NCI-H128 (cell line): Measurements from ENCODE around the gene ATP2B1.

Experiments
- DNase-seq: peaks from one replicate; lab custom pipeline; 2025; ENCODE audit not compliant: unreplicated experiment; lab: John Stamatoyannopoulos, UW

ATP2B1 gene

DNA sequence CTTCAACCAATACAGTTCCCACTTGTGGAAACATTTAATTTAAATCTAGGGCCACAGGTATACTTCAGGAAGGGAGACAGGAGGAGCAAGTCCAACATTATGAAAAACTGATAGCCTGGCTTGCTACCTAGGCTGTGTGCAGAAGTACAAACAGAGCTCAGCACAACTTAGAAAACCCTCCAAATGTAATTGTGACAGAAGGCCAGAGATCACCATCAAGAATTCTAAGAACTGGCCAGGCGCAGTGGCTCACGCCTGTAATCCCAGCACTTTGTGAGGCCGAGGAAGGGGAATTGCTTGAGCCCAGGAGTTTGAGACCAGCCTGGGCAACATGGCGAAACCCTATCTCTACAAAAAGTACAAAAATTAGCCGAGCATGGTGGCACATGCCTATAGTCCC, 14.1 kb downstream of the ATP2B1 start:
- no peak for DNase-seq

DNA sequence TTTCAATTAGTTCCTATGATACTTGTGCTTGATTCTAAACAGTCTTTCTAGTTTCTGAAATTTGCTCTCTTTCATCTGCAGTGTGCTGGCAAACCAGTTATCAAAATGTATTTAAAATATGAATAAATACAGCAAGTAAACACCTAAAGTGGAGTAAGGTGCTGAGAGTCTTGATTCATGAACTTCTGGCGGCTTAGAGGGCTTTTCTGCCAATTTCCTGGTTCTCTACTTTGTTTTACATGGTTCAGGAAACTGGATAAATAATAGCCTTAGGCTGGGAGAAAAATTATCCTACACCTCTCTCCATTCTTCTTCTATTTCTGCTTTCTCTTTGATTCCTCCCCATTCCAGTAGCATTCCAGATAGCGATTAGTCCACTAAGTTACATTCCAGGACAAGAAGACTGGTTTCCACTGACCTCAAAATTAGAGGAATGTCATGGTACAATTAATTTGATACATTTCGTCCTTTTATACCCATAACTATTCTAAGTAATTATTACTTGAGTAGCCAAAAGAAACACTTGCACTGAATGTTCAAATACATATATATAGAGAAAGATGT, 14.9 kb downstream of the ATP2B1 start:
- no peak for DNase-seq

DNA sequence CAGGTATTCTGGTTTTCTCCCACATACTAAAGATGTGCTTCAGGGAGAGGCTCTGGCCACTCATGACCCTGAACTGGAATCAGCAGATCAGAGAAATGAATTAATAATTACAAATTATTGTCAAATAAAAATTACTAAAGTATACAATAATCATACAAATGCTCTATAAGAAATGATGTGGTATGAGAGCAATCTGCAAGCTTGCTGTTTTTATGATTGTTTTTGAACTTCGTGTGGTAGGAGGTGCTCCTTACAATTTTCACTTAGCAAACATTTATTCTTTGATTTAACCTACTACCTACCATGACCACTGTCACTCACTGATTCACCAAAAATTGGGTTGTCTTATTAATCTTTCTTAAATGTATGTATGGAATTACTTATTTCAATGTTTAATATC, 16.2 kb downstream of the ATP2B1 start:
- no peak for DNase-seq

GRCh38 chr12:89691659-89692058, 17.0 kb downstream of the ATP2B1 start:
- no peak for DNase-seq

- no peak for DNase-seq
Observed at GRCh38 chr12:89690925-89691324, 17.7 kb downstream of the ATP2B1 start.

- DNase-seq: no peak
Observed at GRCh38 chr12:89689306-89689705, 19.3 kb downstream of the ATP2B1 start.

DNA sequence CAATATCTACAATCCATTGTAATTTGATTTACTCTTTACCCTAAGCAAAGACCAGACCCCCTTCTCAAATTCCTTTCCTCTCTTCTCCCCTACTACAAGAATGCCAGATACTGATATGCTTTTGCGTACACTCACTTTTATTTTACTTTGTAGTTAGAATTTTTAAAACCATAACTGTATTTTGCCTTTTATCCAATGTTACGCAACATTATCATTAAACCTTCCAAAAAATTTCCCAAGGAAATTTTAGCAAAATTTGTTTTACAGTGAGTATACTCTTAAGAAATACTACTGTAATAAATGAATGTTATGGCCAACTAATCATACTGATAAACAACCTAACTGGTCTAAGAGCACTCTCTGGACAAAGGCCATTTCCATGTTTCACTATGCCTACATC, 22.3 kb downstream of the ATP2B1 start:
- no peak for DNase-seq

DNA sequence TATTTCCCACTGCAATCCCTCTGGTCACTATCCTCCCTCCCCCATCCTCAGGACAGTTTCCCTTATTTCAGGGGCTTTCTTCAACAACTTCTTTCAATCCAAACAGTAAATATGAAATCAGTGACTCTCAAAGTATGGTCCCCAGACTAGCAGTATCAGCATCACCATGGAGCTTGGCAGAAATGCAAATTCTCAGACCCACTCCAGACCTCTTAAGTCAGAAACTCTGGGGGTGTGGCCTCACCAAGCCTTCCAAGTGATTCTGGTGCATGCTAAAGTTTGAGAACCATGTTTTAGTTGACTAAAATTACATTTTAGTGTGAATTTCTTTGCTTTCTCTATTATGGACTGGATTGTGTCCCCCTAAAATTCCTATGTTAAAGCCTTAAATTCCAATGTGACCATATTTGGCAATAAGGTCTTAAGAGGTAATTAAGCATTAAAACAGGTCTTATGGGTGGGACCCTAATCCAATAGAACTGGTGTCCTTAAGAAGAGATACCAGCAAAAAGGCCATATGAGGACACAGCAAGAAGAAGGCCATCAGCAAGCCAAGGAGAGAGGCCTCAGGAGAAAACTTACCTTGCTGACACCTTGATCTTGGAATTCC, 23.2 kb downstream of the ATP2B1 start:
- no peak for DNase-seq

- DNase-seq: no peak
Observed at GRCh38 chr12:89684136-89684535, 24.5 kb downstream of the ATP2B1 start.

- no peak for DNase-seq
Observed at GRCh38 chr12:89682284-89682683, 26.4 kb downstream of the ATP2B1 start.

GRCh38 chr12:89680409-89680808, 28.2 kb downstream of the ATP2B1 start:
- DNase-seq: no peak

DNA sequence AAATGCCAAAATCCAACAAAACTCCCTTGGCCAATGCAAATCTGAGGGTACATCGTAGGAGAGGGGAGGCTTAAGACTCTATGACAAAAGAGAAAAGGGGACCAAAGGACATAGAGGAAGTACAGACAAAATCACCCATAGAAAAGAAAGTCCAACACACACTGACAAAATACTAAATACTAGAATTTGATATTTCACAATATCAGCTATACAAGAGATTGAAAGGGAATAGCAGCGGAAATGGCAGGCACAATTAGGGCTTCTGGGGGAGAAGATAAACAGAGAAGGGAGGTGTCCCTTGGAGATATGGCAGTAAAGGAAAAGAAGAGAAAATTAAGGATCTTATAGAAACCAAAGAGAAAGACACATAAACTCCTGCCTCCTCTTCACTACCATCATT, 29.0 kb downstream of the ATP2B1 start:
- no peak for DNase-seq

GRCh38 chr12:89678225-89678624, 30.4 kb downstream of the ATP2B1 start:
- no peak for DNase-seq

- no peak for DNase-seq
Observed at GRCh38 chr12:89676930-89677329, 31.7 kb downstream of the ATP2B1 start.

DNA sequence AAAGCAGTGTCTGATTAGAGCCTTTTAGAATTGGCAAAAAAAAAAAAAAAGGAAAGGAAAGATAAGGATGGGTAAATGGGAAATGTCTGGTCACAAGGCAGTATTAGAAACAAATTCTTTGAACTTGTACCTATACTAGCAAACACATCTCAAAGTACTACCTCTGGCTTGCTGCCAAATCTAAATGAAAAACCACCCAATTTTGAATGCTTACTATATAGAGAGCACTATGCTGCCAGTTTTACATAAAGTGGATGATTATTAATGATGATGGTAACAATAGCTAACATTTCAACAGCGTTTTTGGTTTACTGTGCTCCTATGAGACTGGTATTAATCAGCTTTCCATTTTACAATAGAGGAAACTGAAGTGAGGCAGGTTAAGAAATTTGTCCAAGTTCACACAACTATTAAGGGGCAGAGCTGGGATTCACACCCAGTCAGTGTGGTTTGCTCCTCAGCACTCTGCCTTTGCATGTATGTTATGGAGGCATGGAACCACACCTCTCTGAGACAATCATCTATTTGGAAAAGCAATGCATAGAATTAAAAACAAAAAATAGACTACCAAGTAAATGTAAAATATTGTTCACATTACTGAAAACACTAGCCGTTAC, 34.2 kb downstream of the ATP2B1 start:
- no peak for DNase-seq

- no peak for DNase-seq
Observed at GRCh38 chr12:89673603-89674002, 35.0 kb downstream of the ATP2B1 start.

- no peak for DNase-seq
Observed at GRCh38 chr12:89672589-89672979, 36.1 kb downstream of the ATP2B1 start.

DNA sequence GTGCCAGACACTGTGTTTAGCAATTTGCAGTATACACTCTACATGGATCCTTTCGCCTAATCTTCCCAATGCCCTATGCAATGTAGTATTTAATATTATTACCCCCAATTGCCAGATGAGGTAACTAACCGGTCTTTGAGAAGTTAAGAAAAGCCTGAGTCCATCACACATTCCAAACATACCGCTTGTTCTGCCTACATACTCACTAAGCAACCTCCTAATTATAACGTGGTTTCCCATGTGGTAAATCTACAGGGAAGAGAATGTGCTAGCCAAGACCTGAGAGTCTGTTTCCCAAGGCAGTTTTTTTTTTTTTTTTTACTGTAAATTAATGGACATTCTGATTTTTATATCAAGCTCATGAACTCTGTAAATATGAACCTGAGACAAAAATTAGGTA, 37.2 kb downstream of the ATP2B1 start:
- DNase-seq: no peak

GRCh38 chr12:89669197-89669596, 39.4 kb downstream of the ATP2B1 start:
- DNase-seq: no peak

DNA sequence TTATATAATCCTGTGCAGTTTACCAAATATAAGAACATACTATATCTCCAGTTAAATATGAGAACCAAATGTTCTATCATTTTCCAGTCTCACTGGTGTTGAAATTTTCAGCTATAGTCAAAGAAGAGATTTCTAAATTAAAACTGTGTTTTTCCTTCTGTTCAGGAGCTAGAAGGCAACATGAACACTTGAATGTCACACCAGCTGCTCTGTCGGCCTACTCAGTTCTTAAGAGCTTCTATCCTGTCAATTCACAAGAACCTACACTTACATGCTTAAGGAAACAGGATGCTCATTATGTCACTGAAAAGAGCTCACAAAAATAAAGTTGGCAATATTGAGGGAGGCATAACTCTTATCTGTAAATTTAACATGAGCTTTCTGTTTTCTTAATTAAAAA, 43.1 kb downstream of the ATP2B1 start:
- DNase-seq: no peak

DNA sequence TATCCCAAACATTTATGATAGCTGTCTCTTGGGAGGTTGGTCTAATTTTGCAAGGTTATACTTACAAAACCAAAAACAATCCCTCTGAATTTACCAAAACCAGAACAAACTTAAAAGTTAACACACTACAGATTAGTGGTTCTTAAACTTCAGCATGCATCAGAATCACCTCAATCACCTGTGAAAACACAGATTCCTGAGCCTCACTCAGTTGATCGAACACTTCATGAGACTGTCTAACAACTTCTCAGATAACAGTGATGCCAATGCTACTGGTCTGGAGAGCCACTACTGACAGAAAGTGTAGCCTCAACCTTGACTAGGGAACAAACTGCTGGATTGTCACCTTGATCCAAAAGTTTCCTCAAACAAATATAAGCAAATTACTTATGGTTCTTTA, 44.2 kb downstream of the ATP2B1 start:
- DNase-seq: no peak

DNA sequence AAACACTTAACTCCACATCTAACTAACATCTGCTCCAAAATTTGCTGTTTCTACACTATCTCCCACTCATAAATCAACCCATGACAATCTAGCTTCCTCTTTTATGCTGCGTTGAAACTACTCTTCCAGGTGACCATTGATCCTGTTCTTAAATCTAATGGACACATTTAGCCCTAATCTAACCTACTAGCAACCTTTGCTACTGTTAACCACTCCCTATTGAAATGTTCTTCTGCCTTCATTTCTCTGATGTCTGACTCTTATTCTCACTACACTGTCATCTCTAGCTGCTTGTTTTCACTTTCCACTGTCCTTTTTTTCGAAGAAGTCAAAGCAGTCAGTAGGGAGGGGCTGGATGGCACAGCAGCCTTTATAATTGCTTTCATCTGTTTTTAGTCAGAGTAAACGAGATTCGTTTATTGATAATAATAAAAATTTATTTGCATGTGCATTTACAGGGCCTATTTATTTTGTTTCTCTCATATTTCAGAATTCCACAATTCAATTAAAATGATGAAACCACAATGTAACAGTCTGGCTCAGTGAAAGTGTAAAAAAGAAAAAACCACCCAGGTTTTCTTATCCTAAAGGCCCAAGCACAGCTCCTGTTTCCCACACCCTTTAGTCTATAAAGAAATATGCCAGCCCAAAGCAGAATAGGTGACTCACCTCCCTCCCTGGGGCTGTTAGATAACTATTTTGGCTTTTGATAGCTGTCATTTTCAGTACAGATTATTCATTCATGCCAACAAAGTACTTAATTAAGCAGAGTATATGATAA, 44.9 kb downstream of the ATP2B1 start:
- DNase-seq: no peak
